SK-N-SH (cell line): ENCODE measurements around the gene SCN4A. TPM values are rescaled to one million over a fixed set of nuclear protein-coding genes. Genes with fewer than 3 reads are reported as not detected.
A peak's percentile ranks its signal among the peaks of the same experiment; 100 is the strongest.

Experiments
- CTCF ChIA-PET: fragments of 300-600, 350-600 bp; formaldehyde crosslinking; extraction: SDS; loops from one replicate; lab custom pipeline; 2021; lab: Yijun Ruan, JAX
- POLR2A ChIA-PET: fragments of 350-600 bp; sonication (Branson Sonifier 250); formaldehyde crosslinking; extraction: SDS; loops from one replicate; lab custom pipeline; 2020; ENCODE audit warnings: antibody characterized with exemption, inconsistent platforms; lab: Yijun Ruan, JAX
- DNase-seq: peaks from one replicate; pipeline ENCODE4 v3.0.0; 2012
- H2AFZ ChIP-seq: fragments of 200-600 bp; sonication (generic); 2 replicates; pipeline ENCODE4 v1.8.1; 2016; ENCODE audit warnings: antibody characterized with exemption, mild to moderate bottlenecking, low read depth
- H3F3A ChIP-seq: fragments of 200-600 bp; sonication (generic); replicated peaks from 2 replicates; pipeline ENCODE3; 2016; ENCODE audit warnings: antibody characterized with exemption, mild to moderate bottlenecking; ENCODE audit not compliant: insufficient read depth
- H3K27ac ChIP-seq, 2 experiments: fragments of 200-500 bp in 1 of 2; fragments of 200-600 bp in 1 of 2; sonication (Bioruptor generic) in 1 of 2; sonication (generic), shearing (Covaris generic) in 1 of 2; 2 replicates each; pipeline versions ENCODE4 v1.5.1 to v1.6.1; 2014 to 2016; ENCODE audit warnings: low read depth in 2 of 2, inconsistent platforms in 1 of 2, low read length in 1 of 2, mild to moderate bottlenecking in 1 of 2, mixed read lengths in 1 of 2
- H3K27me3 ChIP-seq: fragments of 200-600 bp; sonication (generic), shearing (Covaris generic); 2 replicates; pipeline ENCODE4 v1.6.1; 2016; ENCODE audit warnings: mixed run types; ENCODE audit not compliant: insufficient read depth
- H3K36me3 ChIP-seq, 2 experiments: fragments of 200-500 bp in 1 of 2; fragments of 200-600 bp in 1 of 2; sonication (Bioruptor generic) in 1 of 2; sonication (generic) in 1 of 2; replicated peaks in 1 of 2; 2 replicates each; pipeline versions ENCODE3 to v1.5.1; 2014 to 2016; ENCODE audit warnings: low read length in 1 of 2, mild to moderate bottlenecking in 1 of 2; ENCODE audit not compliant: insufficient read depth in 2 of 2, control insufficient read depth in 1 of 2
- H3K4me1 ChIP-seq, 2 experiments: fragments of 200-500 bp in 1 of 2; fragments of 200-600 bp in 1 of 2; sonication (Bioruptor generic) in 1 of 2; sonication (generic), shearing (Covaris generic) in 1 of 2; 2 replicates each; pipeline versions ENCODE4 v1.5.1 to v1.6.1; 2014 to 2016; ENCODE audit warnings: low read depth in 1 of 2, low read length in 1 of 2, mixed run types in 1 of 2; ENCODE audit not compliant: insufficient read depth in 2 of 2, control insufficient read depth in 1 of 2
- H3K4me2 ChIP-seq: fragments of 200-600 bp; sonication (generic), shearing (Covaris generic); 2 replicates; pipeline ENCODE4 v1.6.1; 2017; ENCODE audit warnings: mixed run types
- H3K4me3 ChIP-seq, 2 experiments: fragments of 200-500 bp in 1 of 2; fragments of 200-600 bp in 1 of 2; sonication (Bioruptor generic) in 1 of 2; sonication (generic), shearing (Covaris generic) in 1 of 2; 2 replicates each; pipeline versions ENCODE4 v1.5.1 to v1.8.1; 2014 to 2016; ENCODE audit warnings: low read depth in 2 of 2, inconsistent platforms in 1 of 2, low read length in 1 of 2, mild to moderate bottlenecking in 1 of 2, mixed read lengths in 1 of 2, moderate library complexity in 1 of 2
- H3K79me2 ChIP-seq: fragments of 200-600 bp; sonication (generic); 2 replicates; pipeline ENCODE4 v1.8.1; 2017; ENCODE audit warnings: mild to moderate bottlenecking; ENCODE audit not compliant: insufficient read depth
- H3K9ac ChIP-seq: fragments of 200-600 bp; sonication (generic); 2 replicates; pipeline ENCODE4 v1.6.1; 2017; ENCODE audit warnings: mixed run types
- H3K9me2 ChIP-seq: fragments of 200-600 bp; sonication (generic); 2 replicates; pipeline ENCODE4 v1.6.1; 2017; ENCODE audit warnings: mixed run types
- H3K9me3 ChIP-seq: fragments of 200-600 bp; sonication (generic); 2 replicates; pipeline ENCODE4 v1.6.1; 2017; ENCODE audit warnings: mixed run types, mild to moderate bottlenecking, moderate library complexity
- H4K20me1 ChIP-seq: fragments of 200-600 bp; sonication (generic); 2 replicates; pipeline ENCODE4 v1.6.1; 2017; ENCODE audit warnings: mild to moderate bottlenecking, mixed run types; ENCODE audit not compliant: insufficient read depth
- CHD2 ChIP-seq: fragments of 150-350 bp; IDR thresholded peaks from 2 replicates; pipeline ENCODE4 v1.6.1; 2018; ENCODE audit warnings: low read length; ENCODE audit not compliant: partially characterized antibody
- CTCF ChIP-seq: fragments of 200-600 bp; sonication (generic); IDR thresholded peaks from 2 replicates; pipeline ENCODE4 v1.6.1; 2017; ENCODE audit warnings: antibody characterized with exemption, mild to moderate bottlenecking, moderate library complexity
- ELF1 ChIP-seq: IDR thresholded peaks from 2 replicates; pipeline ENCODE4 v1.4.0; 2012
- EP300 ChIP-seq, 2 experiments: IDR thresholded peaks; 2 replicates each; pipeline versions ENCODE4 v1.4.0 to v1.6.1; 2012; ENCODE audit warnings: borderline replicate concordance in 1 of 2, low read depth in 1 of 2, low read length in 1 of 2
- GABPA ChIP-seq: IDR thresholded peaks from 2 replicates; pipeline ENCODE4 v1.4.0; 2012; ENCODE audit warnings: low read depth, mild to moderate bottlenecking
- GATA2 ChIP-seq: sonication (generic); formaldehyde crosslinking; IDR thresholded peaks from 2 replicates; pipeline ENCODE4 v1.5.0; 2020; ENCODE audit warnings: mild to moderate bottlenecking, missing genetic modification reagents
- MXI1 ChIP-seq: IDR thresholded peaks from 2 replicates; pipeline ENCODE4 v1.6.1; 2012; ENCODE audit warnings: mild to moderate bottlenecking, low read depth, low read length, improper control_type of control experiment
- POLR2AphosphoS5 ChIP-seq: IDR thresholded peaks from 2 replicates; pipeline ENCODE4 v1.6.1; 2012; ENCODE audit warnings: low read depth, low read length
- RAD21 ChIP-seq: IDR thresholded peaks from 2 replicates; pipeline ENCODE4 v1.6.1; 2012; ENCODE audit warnings: mild to moderate bottlenecking, low read length
- RCOR1 ChIP-seq: fragments of 150-350 bp; IDR thresholded peaks from 2 replicates; pipeline ENCODE4 v1.6.1; 2017; ENCODE audit warnings: antibody characterized with exemption, low read length
- REST ChIP-seq: IDR thresholded peaks from 2 replicates; pipeline ENCODE4 v1.6.1; 2012; ENCODE audit warnings: mild to moderate bottlenecking, low read depth, low read length, moderate library complexity
- TCF12 ChIP-seq: IDR thresholded peaks from 2 replicates; pipeline ENCODE4 v1.4.0; 2012
- TEAD4 ChIP-seq: IDR thresholded peaks from 2 replicates; pipeline ENCODE4 v1.4.0; 2012; ENCODE audit warnings: mild to moderate bottlenecking, borderline replicate concordance; ENCODE audit not compliant: insufficient read depth
- USF2 ChIP-seq: fragments of 150-350 bp; IDR thresholded peaks from 2 replicates; pipeline ENCODE4 v1.6.1; 2017; ENCODE audit warnings: antibody characterized with exemption, low read length, low read depth, borderline replicate concordance
- WGBS: methylation state at CpG from one replicate; pipeline ENCODE4 v1.1.6; 2017; ENCODE audit warnings: low lambda C conversion rate; 5-methylcytosine and 5-hydroxymethylcytosine counted together
- polyA plus RNA-seq, 3 experiments: library from polyadenylated mRNA; depleted of rRNA; stranded (reverse); fragments of >200 nt; gene quantifications; 2 replicates each; pipeline ENCODE4 v1.2.3, GENCODE V29; 2012

Gene SCN4A
- polyA plus RNA-seq, 1 of the 3 experiments (the other 2 are of a cell fraction) = not detected

GRCh38 chr17:64017381-64017980, 44.8 kb upstream of the SCN4A start:
- TF ChIP-seq POLR2AphosphoS5 (no peak), EP300 (IDR thresholded peaks at IDR 0.05; ENCODE audit: borderline replicate concordance in 1 of 2, low read depth in 1 of 2, low read length in 1 of 2) (no peak), GATA2 (CRISPR knock-in tag) (no peak), TCF12 (no peak), ELF1 (no peak), CTCF (peak; percentile 51)
- no peak overlapping the region for H2AFZ ChIP-seq
- H3K27me3 ChIP-seq = no peaks in the 10 kb centered on the region; the same call in 1 of the 2 replicates
- no peak overlapping the region for H3K27ac ChIP-seq
- H3K4me1 ChIP-seq = no peaks in the 10 kb centered on the region
- WGBS = 73% methylated on average over 2 of the region's 2 CpGs
- no peak for DNase-seq
- ChIA-PET CTCF (interaction anchor here (0.6 to 17.1 kb wide), 20 partner anchors 10 to 1493 kb away, joined by 3 to 810 read pairs (median 3); partner anchors contain the start of genes CSHL1, ERN1 and GH1), POLR2A (no interaction called here)
- H3K9me2 ChIP-seq = no peaks in the 10 kb centered on the region
- no peaks in the 10 kb centered on the region for H3K9me3 ChIP-seq
- H3K4me3 ChIP-seq = no peak overlapping the region
- no peaks in the 10 kb centered on the region for H3F3A ChIP-seq
- H3K4me2 ChIP-seq = no peak overlapping the region
- H4K20me1 ChIP-seq = no peaks in the 10 kb centered on the region
- no peaks in the 10 kb centered on the region for H3K79me2 ChIP-seq
- no peaks in the 10 kb centered on the region for H3K36me3 ChIP-seq
- no peak overlapping the region for H3K9ac ChIP-seq

GRCh38 chr17:64016974-64017373, 44.3 kb upstream of the SCN4A start:
- Histone ChIP-seq H3K27ac (no peak overlapping the region), H3K4me2 (no peak overlapping the region), H3K9me3 (no peaks in the 10 kb centered on the region), H3K27me3 (no peaks in the 10 kb centered on the region; the same call in 1 of the 2 replicates), H3K36me3 (no peaks in the 10 kb centered on the region), H3F3A (no peaks in the 10 kb centered on the region), H3K79me2 (no peaks in the 10 kb centered on the region), H3K4me1 (no peaks in the 10 kb centered on the region), H4K20me1 (no peaks in the 10 kb centered on the region), H3K9ac (no peak overlapping the region), H2AFZ (no peak overlapping the region), H3K9me2 (no peaks in the 10 kb centered on the region), H3K4me3 (no peak overlapping the region)
- no peak for DNase-seq
- 93% methylated on average over 3 of the region's 3 CpGs for WGBS
- ChIA-PET POLR2A (no interaction called here), CTCF (interaction anchor here (0.6 to 17.1 kb wide), 19 partner anchors 11 to 1493 kb away, joined by 3 to 810 read pairs (median 4); partner anchors contain the start of genes CSHL1, ERN1 and GH1)
- TF ChIP-seq REST (no peak), POLR2AphosphoS5 (no peak), TEAD4 (no peak), RAD21 (no peak), MXI1 (no peak), RCOR1 (no peak), CHD2 (no peak), GABPA (no peak), USF2 (no peak)
